ENCODE measurements around the gene ATP9B. TPM values are rescaled to one million over a fixed set of nuclear protein-coding genes. Genes with fewer than 3 reads are reported as not detected.
A peak's percentile ranks its signal among the peaks of the same experiment; 100 is the strongest.

The ATP9B gene
- polyA plus RNA-seq, 3 donors = 7.2 to 20.3 (median 14.0) TPM

DNA sequence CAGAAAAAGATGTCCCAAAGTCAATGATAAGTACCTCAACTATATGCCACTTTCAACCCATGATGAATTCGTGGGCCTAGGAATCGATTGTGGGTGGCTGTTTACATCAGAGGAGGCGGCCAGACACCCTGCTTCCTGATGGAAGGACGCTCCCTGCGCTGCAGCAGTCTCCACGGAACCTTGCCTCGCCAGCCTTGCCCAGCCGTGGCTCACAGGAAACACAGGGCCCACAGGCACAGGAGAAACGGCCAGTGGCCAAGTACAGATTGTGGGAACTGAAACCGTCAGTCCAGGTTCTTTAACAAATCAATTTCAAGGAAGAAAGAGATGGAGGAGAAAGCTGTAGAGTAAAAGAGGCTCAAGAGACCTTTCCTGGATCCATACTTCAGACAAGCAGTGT, 225.0 kb downstream of the ATP9B start:
- Histone ChIP-seq H3K27me3 (ENCODE audit: control insufficient read depth in 2 of 2, insufficient read depth in 2 of 2, low read length in 2 of 2) (no peaks in the 10 kb centered on the region), H2AFZ (ENCODE audit: insufficient read depth, low read depth, low read length, poor library complexity, severe bottlenecking) (no peak overlapping the region), H3K9me3 (replicated peaks in 1 of 2; ENCODE audit: control insufficient read depth in 1 of 2, insufficient read depth in 1 of 2, low read length in 2 of 2) (no peaks in the 10 kb centered on the region), H3K9ac (ENCODE audit: insufficient read depth, low read length, poor library complexity, severe bottlenecking) (no peak overlapping the region), H3K79me2 (ENCODE audit: insufficient read depth, low read length) (no peaks in the 10 kb centered on the region), H4K20me1 (ENCODE audit: insufficient read depth, low read length) (no peaks in the 10 kb centered on the region), H3K4me3 (replicated peaks in 1 of 3; ENCODE audit: low read depth in 2 of 3, low read length in 3 of 3) (no peak overlapping the region), H3K4me2 (replicated peaks; ENCODE audit: extremely low read depth, low read length, poor library complexity, severe bottlenecking) (no peak overlapping the region), H3K27ac (ENCODE audit: low read depth in 1 of 2, low read length in 2 of 2) (no peak overlapping the region), H3K36me3 (replicated peaks in 1 of 2; ENCODE audit: control insufficient read depth in 1 of 2, insufficient read depth in 2 of 2, low read length in 2 of 2) (peaks cover 0 to 24% of the 10 kb centered on the region in 2 donors), H3K4me1 (ENCODE audit: control insufficient read depth in 1 of 2, insufficient read depth in 2 of 2, low read length in 2 of 2) (no peaks in the 10 kb centered on the region)
- Mint-ChIP-seq H3K9me3 (peaks cover 0 to 9% (median 7%) of the 10 kb centered on the region in 7 donors), H3K4me1 (peaks cover 11% of the 10 kb centered on the region), H3K27ac (peak overlapping the region in 3 of 7 donors; percentile 58 to 80 (median 72)), H3K4me3 (no peak overlapping the region), H3K36me3 (peaks cover 29 to 54% of the 10 kb centered on the region in 2 donors), H3K27me3 (ENCODE audit: low read depth in 3 of 3) (peaks cover 0 to 3% (median 0%) of the 10 kb centered on the region in 3 donors)
- intact Hi-C loops (cut with micrococcal nuclease) = no loop called here
- TF ChIP-seq, protein P1, sequence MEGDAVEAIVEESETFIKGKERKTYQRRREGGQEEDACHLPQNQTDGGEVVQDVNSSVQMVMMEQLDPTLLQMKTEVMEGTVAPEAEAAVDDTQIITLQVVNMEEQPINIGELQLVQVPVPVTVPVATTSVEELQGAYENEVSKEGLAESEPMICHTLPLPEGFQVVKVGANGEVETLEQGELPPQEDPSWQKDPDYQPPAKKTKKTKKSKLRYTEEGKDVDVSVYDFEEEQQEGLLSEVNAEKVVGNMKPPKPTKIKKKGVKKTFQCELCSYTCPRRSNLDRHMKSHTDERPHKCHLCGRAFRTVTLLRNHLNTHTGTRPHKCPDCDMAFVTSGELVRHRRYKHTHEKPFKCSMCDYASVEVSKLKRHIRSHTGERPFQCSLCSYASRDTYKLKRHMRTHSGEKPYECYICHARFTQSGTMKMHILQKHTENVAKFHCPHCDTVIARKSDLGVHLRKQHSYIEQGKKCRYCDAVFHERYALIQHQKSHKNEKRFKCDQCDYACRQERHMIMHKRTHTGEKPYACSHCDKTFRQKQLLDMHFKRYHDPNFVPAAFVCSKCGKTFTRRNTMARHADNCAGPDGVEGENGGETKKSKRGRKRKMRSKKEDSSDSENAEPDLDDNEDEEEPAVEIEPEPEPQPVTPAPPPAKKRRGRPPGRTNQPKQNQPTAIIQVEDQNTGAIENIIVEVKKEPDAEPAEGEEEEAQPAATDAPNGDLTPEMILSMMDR (IDR thresholded peaks at IDR 0.05) = no peak
- no peak for DNase-seq
- WGBS (ENCODE audit: insufficient coverage) = 40% methylated on average over 1 of the region's 10 CpGs

DNA sequence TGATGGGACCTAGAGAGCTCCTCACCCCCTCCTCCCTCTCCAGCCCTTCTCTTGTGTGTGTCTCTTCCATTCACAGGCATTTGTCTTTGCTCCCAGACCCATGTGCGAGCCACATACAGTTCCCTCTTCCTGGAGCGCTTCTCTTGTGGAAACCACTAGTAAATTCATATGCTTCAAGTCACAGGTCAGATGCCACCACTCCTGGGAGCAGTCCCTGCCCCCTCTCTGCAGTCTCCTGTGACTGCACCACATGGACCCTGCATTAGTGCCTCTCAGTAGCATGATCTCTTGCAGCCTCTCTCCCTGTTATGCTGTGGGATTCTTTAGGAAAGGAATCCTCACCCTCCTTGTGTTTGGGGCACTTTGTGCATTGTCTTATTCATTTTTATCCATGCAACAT, 230.1 kb downstream of the ATP9B start:
- Histone ChIP-seq H3K9me3 (replicated peaks in 1 of 2; ENCODE audit: control insufficient read depth in 1 of 2, insufficient read depth in 1 of 2, low read length in 2 of 2) (no peaks in the 10 kb centered on the region), H3K4me1 (ENCODE audit: control insufficient read depth in 1 of 2, insufficient read depth in 2 of 2, low read length in 2 of 2) (no peaks in the 10 kb centered on the region), H3K36me3 (replicated peaks in 1 of 2; ENCODE audit: control insufficient read depth in 1 of 2, insufficient read depth in 2 of 2, low read length in 2 of 2) (peaks cover 13 to 37% of the 10 kb centered on the region in 2 donors), H3K27me3 (ENCODE audit: control insufficient read depth in 2 of 2, insufficient read depth in 2 of 2, low read length in 2 of 2) (no peaks in the 10 kb centered on the region), H3K4me2 (replicated peaks; ENCODE audit: extremely low read depth, low read length, poor library complexity, severe bottlenecking) (no peak overlapping the region), H3K79me2 (ENCODE audit: insufficient read depth, low read length) (no peaks in the 10 kb centered on the region), H4K20me1 (ENCODE audit: insufficient read depth, low read length) (no peaks in the 10 kb centered on the region), H2AFZ (ENCODE audit: insufficient read depth, low read depth, low read length, poor library complexity, severe bottlenecking) (no peak overlapping the region), H3K27ac (ENCODE audit: low read depth in 1 of 2, low read length in 2 of 2) (no peak overlapping the region), H3K4me3 (replicated peaks in 1 of 3; ENCODE audit: low read depth in 2 of 3, low read length in 3 of 3) (no peak overlapping the region), H3K9ac (ENCODE audit: insufficient read depth, low read length, poor library complexity, severe bottlenecking) (no peak overlapping the region)
- TF ChIP-seq, protein P1 (IDR thresholded peaks at IDR 0.05) = no peak
- Mint-ChIP-seq H3K27ac (no peak overlapping the region), H3K36me3 (peaks cover 21 to 39% of the 10 kb centered on the region in 2 donors), H3K27me3 (ENCODE audit: low read depth in 3 of 3) (peaks cover 0 to 2% (median 0%) of the 10 kb centered on the region in 3 donors), H3K4me1 (peaks cover under 1% of the 10 kb centered on the region), H3K9me3 (no peaks in the 10 kb centered on the region), H3K4me3 (no peak overlapping the region)
- intact Hi-C loops (cut with micrococcal nuclease) = no loop called here
- DNase-seq = no peak
- 100% methylated on average over 2 of the region's 2 CpGs for WGBS (ENCODE audit: insufficient coverage)

Data from CD14-positive monocyte (primary cell).